ENCODE data around the gene THSD7A.

The THSD7A gene

DNA sequence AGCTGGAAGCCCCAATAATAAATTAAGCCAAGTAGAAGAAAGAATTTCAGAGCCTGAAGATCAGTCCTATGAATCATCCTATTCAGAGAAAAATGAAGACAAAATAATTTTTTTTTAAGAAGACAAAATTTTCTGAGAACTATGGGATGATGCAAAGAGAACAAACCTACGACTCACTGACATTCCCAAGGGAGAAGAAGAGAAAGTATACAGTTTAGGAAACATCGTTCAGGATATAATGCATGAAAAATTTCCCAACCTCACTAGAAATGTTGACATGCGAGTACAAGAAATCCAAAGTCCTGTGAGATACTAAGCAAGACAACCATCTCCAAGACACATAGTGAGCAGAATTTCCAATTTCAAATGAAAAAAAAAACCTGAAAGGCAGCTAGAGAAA is 150.5 kb downstream of the THSD7A start:
- in situ Hi-C loops (cut with MboI; ENCODE audit: low sequenced_read_pairs, unreplicated experiment) = no loop called here
- DNase-seq (ENCODE audit: low spot score) = no peak
- TF ChIP-seq, protein P1, sequence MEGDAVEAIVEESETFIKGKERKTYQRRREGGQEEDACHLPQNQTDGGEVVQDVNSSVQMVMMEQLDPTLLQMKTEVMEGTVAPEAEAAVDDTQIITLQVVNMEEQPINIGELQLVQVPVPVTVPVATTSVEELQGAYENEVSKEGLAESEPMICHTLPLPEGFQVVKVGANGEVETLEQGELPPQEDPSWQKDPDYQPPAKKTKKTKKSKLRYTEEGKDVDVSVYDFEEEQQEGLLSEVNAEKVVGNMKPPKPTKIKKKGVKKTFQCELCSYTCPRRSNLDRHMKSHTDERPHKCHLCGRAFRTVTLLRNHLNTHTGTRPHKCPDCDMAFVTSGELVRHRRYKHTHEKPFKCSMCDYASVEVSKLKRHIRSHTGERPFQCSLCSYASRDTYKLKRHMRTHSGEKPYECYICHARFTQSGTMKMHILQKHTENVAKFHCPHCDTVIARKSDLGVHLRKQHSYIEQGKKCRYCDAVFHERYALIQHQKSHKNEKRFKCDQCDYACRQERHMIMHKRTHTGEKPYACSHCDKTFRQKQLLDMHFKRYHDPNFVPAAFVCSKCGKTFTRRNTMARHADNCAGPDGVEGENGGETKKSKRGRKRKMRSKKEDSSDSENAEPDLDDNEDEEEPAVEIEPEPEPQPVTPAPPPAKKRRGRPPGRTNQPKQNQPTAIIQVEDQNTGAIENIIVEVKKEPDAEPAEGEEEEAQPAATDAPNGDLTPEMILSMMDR (IDR thresholded peaks at IDR 0.05; ENCODE audit: borderline replicate concordance, control extremely low read depth, extremely low read depth, insufficient read depth, missing control alignments) = no peak

- TF ChIP-seq, protein P1 (IDR thresholded peaks at IDR 0.05; ENCODE audit: borderline replicate concordance, control extremely low read depth, extremely low read depth, insufficient read depth, missing control alignments) = no peak
- no peak for DNase-seq (ENCODE audit: low spot score)
- in situ Hi-C loops (cut with MboI; ENCODE audit: low sequenced_read_pairs, unreplicated experiment) = no loop called here
Measured at GRCh38 chr7:11675163-11675562, 156.8 kb downstream of the THSD7A start.

DNA sequence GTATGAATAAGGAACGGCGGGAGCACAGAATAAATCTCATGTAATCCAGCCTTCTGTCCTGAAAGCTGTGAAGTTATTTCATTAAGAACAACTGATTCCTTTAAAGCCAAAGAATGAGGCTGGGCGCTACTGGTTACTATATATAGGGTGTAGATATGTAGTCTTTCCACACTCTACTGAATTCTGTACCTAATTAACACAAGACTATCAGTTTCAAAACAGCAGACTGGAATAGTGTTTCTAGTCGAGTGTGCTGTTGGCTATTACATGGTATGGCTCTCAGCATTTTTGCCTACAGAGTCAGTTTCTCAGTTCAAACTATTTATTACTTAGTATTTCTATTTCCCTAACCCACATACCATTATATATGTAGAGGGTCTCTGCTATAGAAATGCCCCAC is 163.3 kb downstream of the THSD7A start:
- no peak for DNase-seq (ENCODE audit: low spot score)
- TF ChIP-seq, protein P1 (IDR thresholded peaks at IDR 0.05; ENCODE audit: borderline replicate concordance, control extremely low read depth, extremely low read depth, insufficient read depth, missing control alignments) = no peak
- in situ Hi-C loops (cut with MboI; ENCODE audit: low sequenced_read_pairs, unreplicated experiment) = no loop called here

GRCh38 chr7:11667810-11668185 is 164.2 kb downstream of the THSD7A start:
- in situ Hi-C loops (cut with MboI; ENCODE audit: low sequenced_read_pairs, unreplicated experiment) = no loop called here
- no peak for DNase-seq (ENCODE audit: low spot score)
- TF ChIP-seq, protein P1 (IDR thresholded peaks at IDR 0.05; ENCODE audit: borderline replicate concordance, control extremely low read depth, extremely low read depth, insufficient read depth, missing control alignments) = no peak

DNA sequence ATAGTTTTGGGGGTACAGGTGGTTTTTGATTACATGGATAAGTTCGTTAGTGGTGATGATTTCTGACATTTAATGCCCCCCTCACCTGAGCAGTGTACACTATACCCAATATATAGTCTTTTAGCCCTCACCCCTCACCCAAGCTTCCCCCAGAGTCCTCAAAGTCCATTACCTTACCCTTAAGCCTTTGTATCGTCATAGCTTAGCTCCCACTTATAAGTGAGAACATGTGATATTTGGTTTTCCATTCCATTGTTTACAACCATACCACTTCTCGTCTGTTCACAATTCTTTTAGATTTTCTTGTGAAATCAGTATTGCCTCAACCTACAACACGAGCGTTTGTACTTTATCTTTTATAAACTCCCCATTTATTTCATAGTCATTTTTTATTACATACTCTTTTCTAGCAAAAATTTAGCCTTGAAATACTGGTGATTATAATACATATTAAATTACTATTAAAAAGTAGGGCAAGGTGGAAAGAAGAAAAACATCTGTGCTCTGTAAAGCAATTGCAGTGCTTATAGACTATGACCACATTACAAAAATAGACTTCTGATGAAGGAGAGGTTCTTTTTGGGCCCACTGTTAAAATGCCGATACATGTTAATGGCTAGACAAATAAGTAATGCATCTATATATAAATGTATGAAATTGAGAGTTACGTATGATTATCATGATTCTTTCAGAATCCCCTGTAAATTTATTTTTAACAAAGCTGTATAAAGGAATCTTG is 164.8 kb downstream of the THSD7A start:
- in situ Hi-C loops (cut with MboI; ENCODE audit: low sequenced_read_pairs, unreplicated experiment) = no loop called here
- TF ChIP-seq, protein P1 (IDR thresholded peaks at IDR 0.05; ENCODE audit: borderline replicate concordance, control extremely low read depth, extremely low read depth, insufficient read depth, missing control alignments) = no peak

DNA sequence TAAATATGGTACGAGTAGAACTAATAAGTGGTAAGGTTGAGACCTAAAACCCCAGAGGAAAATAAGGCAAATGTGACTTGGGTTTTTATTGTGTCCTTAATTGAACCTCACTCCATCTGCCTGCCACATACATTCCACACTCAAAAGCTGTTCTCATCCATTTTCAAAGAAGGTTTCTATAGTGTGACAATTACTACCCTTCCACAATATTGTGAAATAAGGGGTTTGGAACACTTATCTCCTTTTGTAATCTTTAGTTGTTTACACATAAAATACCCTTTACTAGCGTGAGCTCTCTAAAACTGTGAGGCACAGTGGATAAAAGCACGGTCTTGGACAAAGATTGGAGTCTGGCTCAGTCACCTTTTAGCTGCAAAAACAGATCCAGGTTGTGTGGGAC is 166.6 kb downstream of the THSD7A start:
- TF ChIP-seq, protein P1 (IDR thresholded peaks at IDR 0.05; ENCODE audit: borderline replicate concordance, control extremely low read depth, extremely low read depth, insufficient read depth, missing control alignments) = no peak
- in situ Hi-C loops (cut with MboI; ENCODE audit: low sequenced_read_pairs, unreplicated experiment) = no loop called here

More for the DNA sequence above, 164.8 kb downstream of the THSD7A start:
- DNase-seq (ENCODE audit: low spot score) = no peak

More for the DNA sequence above, 166.6 kb downstream of the THSD7A start:
- no peak for DNase-seq (ENCODE audit: low spot score)

Measured in GM13976 (cell line).